Right ventricle myocardium inferior (tissue), 1 donor: ENCODE measurements around the gene CD44. TPM values are rescaled to one million over a fixed set of nuclear protein-coding genes. Genes with fewer than 3 reads are reported as not detected.

ENCODE experiments used
- ATAC-seq: fragments of 200-7000 bp; cut with Tn5 transposase; one replicate; pipeline ENCODE4 v1.9.1; 2020; ENCODE audit warnings: mild to moderate bottlenecking, moderate library complexity
- DNase-seq: peaks from one replicate; pipeline ENCODE4 v3.0.0; 2021; ENCODE audit errors: missing footprints
- intact Hi-C: fragments of 100-400 bp; cut with DNase I; formaldehyde crosslinking; loops from one replicate; pipeline ENCODE4 v1.11.0; 2022
- total RNA-seq: library from RNA; stranded (reverse); fragmentation: NEBNext Ultra II Directional; extraction: Animal tissue kit (Norgen Biotek cat#: 25700); gene quantifications from one replicate; pipeline ENCODE4 v1.2.1, GENCODE V29; 2021
- donor health status: DM: no; HTN: yes; CAD: no; lungs with severe emphysema.

The CD44 gene
- total RNA-seq, 1 donor from 2014 or later: 19.9 TPM

DNA sequence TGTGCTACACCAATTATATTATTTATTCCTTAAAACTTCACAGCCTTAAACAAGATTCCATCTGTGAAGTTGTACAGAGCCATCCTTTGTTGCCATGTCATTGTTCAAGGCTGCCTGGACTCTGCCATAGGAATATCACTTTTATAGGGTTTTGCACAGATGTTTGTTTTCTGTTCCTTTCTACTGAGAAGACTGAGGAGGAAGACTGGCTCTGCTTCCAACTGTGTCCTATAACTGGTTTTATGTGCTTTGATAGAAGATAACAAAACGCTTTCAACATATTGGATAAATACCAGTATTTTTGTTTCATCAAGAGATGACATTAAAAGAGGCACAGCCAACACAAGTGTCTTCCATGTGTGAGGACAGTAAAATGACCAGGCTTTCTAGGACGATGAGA is 120.6 kb downstream of the CD44 start:
- intact Hi-C loops: no loop called here
- DNase-seq: no peak
- no peak for ATAC-seq

- DNase-seq (no peak), ATAC-seq (no peak)
- intact Hi-C loops: no loop called here
Observed at GRCh38 chr11:35260342-35260985, 121.5 kb downstream of the CD44 start.

- intact Hi-C loops: no loop called here
- no peak for ATAC-seq
- no peak for DNase-seq
Observed at GRCh38 chr11:35261197-35261596, 122.2 kb downstream of the CD44 start.

DNA sequence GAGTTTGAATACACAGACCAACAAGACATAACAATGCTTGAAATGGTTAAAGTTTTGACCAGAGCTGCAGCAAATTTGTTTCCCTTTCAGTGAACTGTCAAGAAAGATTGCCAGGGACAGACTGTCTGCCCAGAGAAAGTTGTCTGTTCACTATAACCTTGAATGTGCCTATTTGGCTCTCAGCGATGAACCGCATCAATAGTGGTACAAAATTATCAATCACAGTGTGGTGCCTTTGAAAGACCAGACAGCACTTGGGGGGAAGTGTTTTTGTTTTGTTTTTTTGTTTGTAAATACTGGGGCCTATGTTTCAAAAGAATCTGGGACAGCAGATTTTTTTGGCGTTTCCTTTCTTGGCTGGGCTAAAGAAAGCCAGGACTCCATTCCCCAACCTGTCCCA is 123.1 kb downstream of the CD44 start:
- ATAC-seq (no peak), DNase-seq (no peak)
- intact Hi-C loops: no loop called here

GRCh38 chr11:35262735-35263134 is 123.8 kb downstream of the CD44 start:
- intact Hi-C loops: no loop called here
- ATAC-seq (no peak), DNase-seq (no peak)

DNA sequence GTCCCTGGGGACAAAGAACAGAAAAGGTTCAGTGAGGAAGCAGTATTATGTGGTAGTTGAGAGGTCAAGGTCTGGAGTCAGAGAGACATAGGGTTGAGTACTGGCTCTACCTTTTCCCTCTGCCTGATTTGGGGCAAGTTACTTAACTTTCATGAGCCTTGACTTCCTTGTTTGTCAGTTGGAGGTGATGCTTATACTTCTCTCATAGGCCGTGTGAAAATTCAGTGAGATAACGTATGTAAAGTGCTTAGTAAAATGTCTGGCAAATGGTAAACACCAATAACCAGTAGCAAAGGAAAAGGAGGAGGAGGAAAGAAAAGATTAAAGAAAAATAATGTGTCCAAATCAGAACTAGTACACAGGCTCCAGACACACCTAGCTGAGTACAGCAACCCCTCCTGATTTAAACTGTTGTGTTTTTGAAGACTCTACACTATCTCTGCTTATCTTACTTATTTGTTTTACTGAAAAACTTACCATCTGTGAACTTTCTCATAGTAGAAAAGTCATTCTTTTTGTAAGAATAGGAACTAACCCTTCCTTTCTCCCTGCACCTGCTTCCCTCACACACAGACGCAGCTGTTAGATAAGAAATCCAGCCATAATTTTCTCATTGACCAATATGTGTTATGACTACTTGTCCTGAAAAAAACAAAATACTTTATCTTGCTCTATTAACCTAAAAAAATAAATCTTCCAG is 126.9 kb downstream of the CD44 start:
- DNase-seq (no peak), ATAC-seq (no peak)
- intact Hi-C loops: no loop called here

DNA sequence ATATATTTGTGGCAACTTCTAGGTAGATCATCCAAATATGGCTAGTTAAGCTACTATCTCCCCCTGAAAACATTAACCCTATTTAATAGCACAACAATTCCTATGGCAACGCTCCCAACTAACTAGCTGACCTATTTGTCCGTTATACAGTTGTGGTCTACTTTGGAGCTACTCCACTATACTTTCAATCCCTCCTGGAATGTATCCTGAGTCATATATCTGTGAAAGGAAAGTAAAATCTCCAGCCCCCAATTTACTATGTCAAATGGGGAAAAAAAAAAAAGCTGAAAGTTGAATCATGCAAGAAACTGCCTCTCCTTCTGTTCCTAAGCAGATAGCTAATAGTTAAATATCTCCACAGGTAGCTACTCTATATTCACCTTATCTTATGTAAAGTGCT is 128.5 kb downstream of the CD44 start:
- ATAC-seq (no peak), DNase-seq (no peak)
- intact Hi-C loops: no loop called here

- ATAC-seq (no peak), DNase-seq (no peak)
- intact Hi-C loops: loop anchor here (10.0 kb wide), 1 partner anchor 114 kb away; no protein-coding TSS in a partner anchor
Observed at GRCh38 chr11:35270342-35270741, 131.4 kb downstream of the CD44 start.

DNA sequence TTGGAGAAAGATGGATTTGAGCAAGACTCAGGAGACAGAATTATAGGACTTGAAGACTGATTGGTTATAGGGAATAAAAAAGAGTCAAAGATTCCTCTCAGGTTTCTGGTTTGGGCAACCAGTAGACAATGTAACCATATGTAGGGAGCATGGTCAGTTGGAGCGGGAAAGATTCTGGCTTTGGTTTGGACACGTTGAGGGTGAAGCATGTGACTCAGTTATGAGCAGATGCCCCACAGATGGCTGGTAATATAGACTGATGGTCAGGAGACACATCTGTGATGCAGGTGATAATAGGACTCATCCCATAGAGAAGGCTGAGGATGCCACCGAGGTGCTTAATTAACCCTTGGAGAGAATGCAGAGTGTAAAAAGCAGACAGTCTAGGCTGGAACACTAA is 132.1 kb downstream of the CD44 start:
- intact Hi-C loops: loop anchor here (10.0 kb wide), 1 partner anchor 114 kb away; no protein-coding TSS in a partner anchor
- no peak for ATAC-seq

GRCh38 chr11:35272391-35272902 is 133.5 kb downstream of the CD44 start:
- ATAC-seq: no peak
- no peak for DNase-seq
- intact Hi-C loops: loop anchor here (10.0 kb wide), 1 partner anchor 112 kb away; no protein-coding TSS in a partner anchor

More for the DNA sequence above, 132.1 kb downstream of the CD44 start:
- DNase-seq: no peak

DNA sequence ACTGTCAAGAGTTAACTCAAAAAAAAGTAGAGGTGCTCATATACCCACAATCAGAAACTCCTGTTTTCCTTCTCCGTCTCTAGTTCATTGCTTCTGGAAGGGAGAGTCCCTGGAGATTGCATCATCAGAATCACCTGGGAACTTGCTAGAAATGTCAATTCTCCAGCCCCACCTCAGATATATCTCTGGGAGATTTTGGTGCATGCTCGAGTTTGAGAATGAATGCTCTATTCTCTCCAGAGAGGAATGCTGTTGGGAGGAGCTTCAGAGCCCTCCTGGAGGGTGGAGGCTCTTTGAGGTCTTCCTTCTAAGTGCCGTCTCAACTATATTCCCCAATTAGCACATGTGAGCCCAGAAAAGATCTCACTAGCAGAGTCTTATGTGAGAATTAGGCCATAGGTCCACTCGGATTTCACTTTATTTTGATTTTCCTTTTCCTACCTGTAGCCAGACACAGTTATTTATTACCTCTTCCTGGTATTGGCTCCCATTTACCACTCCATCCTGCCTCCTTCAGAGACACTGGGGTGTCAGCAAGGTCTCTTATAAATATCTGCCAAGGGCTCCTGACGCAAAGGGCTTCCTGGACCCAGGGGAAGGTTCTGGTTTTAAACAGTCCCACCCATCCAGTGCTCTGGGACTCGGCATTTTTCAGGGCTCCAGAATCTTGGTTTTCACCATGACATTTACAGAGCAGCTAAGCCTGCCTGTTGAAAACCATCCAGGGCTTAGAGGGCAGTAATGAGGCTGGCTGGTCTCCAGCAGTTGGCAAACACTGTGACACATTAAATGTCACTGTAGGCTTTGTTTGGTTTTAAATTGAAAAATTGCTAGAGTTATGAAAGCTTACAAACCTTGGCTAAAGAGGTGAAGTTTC is 136.2 kb downstream of the CD44 start:
- DNase-seq (no peak), ATAC-seq (peak; percentile 56)

GRCh38 chr11:35275786-35276170 is 136.8 kb downstream of the CD44 start:
- ATAC-seq (no peak), DNase-seq (no peak)
- intact Hi-C loops: loop anchor here (10.0 kb wide), 1 partner anchor 109 kb away; no protein-coding TSS in a partner anchor

More for the DNA sequence above, 136.2 kb downstream of the CD44 start:
- intact Hi-C loops: loop anchor here (10.0 kb wide), 1 partner anchor 110 kb away; no protein-coding TSS in a partner anchor

- DNase-seq (no peak), ATAC-seq (no peak)
- intact Hi-C loops: loop anchor here (10.0 kb wide), 1 partner anchor 108 kb away; no protein-coding TSS in a partner anchor
Observed at GRCh38 chr11:35276396-35277145, 137.6 kb downstream of the CD44 start.

DNA sequence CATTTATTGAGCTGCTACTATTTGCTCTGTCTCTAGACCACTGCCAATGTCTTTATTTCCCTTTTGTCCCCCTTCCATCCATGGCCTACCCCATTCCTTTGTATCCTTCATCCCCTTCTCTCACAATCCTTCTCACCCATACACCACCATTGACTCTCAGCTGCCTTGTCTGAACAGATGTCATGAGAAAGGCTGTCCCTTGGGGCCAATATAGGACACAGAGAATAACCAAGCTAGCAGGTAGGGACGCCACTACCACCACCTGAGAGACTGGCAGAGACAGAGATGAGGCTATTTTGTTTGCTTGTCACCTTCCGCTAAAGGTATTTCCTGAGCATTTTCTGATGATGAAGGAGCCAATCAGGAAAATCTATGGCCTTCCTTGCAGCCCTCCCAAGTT is 138.9 kb downstream of the CD44 start:
- ATAC-seq (no peak), DNase-seq (no peak)
- intact Hi-C loops: loop anchor here (10.0 kb wide), 1 partner anchor 107 kb away; no protein-coding TSS in a partner anchor

- DNase-seq (no peak), ATAC-seq (no peak)
- intact Hi-C loops: no loop called here
Observed at GRCh38 chr11:35280727-35281126, 141.8 kb downstream of the CD44 start.

GRCh38 chr11:35281169-35281688 is 142.3 kb downstream of the CD44 start:
- ATAC-seq: peak; percentile 64
- intact Hi-C loops: no loop called here
- no peak for DNase-seq
